Endothelial cell of hepatic sinusoid (primary cell): ENCODE measurements around the gene FOXJ3.
"Not testable (repeated sequence)": the region's sequence is repeated elsewhere in the genome, so short reads cannot be mapped to it uniquely, and the experiment has no call there.

Experiments
- in situ Hi-C: cut with HindIII; loops from 2 replicates; pipeline ENCODE4 v1.10.0; 2017; ENCODE audit warnings: low sequenced_read_pairs

The FOXJ3 gene

DNA sequence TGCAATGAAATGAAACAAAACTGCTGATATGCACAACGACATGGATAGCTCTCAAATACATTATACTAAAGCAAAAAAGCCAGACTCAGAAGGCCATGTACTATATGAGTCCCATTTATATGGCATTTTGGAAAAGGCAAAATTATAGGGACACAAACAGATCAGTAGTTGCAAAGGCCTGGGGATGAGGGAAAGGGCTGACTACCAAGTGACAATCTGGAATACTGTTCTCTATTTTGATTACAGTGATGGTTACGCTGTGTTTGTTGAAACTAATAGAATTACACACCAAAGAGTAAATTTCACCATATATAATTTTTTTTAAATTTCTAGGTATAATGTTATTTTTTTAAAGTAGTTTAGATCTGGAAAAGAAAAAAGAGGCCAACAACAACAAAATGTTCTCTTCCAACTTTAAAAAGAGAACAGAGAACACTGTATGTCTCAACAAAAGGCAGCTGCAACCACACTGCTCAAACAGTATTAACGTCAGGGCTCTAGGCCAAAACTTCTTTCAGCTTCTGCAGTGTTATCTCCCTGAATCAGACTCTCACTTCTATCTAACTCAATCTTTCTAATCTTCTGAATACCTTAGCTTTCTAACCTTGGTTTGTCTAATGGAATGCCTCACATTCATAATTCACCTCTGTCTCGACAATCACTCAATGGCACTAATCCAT lies 75.8 kb downstream of the FOXJ3 start:
- in situ Hi-C loops: no loop called here

DNA sequence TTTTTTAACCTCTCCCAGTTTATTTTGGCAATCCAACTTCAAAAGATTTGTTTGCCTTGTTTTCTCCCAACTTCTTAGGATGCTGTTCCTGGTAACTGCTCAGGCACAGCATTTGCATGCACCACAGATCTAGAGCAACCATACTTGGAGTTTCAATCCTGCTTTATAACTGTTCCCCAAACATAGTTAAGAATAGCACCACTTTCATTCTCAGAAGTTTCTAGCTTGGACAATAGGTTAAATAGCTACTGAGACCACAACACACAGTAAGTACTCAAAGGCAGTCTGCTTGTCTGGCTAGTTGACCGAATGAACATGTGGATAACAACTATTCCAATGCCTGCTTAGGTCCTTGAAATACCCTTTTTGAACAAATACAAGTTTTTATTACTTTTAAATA lies 76.8 kb downstream of the FOXJ3 start:
- in situ Hi-C loops: no loop called here

DNA sequence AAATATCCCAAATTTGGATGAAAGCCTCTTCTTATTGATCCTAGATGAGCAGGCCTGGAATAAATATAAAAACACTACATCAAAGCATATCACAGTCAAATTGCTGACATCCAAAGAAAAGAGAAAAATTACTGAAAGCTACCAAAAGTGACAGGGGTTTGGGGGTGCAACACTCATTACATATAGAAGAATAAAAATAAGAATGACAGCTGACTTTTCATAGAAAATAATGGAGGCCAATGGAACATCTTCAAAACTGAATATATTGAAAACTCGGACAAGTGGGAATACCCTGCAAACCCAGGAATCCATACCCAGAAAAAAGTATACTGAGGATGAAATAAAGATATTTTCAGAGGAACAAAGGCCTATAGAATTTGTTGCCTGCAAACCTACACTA lies 84.0 kb downstream of the FOXJ3 start:
- in situ Hi-C loops: no loop called here

DNA sequence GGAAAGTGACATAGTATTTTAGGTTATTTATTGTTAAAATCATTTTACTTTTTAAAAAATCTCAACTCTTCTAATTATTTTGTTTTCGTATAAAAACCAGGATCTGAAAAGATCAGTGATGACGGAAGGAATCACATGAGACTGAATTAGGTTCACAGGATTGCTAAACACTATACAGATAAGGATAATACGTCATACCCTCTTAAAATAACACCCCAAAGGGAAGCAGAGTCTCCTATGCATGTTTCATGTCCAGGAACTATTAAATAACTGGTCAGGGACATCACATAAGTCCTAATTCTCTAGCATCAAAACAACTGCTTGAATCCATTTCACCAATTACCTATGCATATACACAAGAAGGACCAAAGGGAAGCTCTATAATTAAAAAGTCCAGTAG lies 84.9 kb downstream of the FOXJ3 start:
- in situ Hi-C loops: no loop called here

DNA sequence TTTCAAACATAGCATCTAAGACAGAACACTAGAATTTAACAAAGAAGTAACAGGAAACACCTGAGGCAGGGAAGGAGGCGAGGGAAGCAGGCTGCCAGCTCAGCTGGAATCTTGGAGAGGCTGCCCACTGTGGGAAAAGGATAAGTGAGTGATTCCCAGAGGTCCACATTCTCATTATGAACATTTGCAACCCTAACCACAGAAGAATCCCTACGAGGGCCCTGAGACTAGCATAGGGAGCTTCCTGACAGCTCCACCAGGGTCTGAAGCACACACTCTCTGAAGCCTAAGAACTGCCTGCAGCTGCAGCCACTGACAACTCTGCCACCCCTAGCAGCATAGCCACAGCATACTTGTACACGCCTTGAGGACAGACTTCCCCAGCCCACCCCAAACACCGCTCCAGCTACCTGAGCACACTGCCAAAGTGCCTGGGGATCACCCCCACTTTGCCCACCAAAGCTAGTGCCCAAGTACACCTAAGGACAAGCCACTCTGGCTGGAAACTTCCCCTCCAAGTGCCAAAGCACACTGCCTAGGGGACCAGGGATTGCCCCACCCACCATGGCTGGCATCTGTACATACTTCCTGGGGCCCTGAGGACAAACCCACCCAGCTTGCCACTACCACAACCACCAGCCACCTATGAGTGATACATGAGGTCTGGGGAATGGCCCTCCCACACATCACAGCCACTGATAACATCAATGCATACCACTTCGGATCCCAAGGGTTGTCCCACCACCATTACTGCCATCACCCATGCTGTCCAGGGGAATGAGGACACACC lies 93.9 kb downstream of the FOXJ3 start:
- in situ Hi-C loops: no loop called here

DNA sequence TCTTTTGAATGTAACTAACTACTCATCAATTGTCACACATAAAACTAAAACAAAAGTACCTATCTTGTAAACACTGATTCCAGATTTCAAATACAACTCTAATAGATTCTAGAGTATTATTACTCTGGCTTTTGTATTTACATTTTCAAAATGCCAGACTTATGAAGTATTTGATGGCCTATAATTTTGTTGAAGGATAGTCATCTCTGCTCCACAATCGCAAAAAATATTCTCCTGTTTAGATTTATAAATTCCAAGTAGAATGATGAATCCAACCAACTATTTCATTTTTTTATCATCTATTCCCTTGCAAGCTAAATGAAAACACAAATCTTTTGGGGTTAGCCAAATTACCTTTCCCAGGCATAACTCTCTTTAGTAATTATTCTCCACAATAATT lies 95.5 kb downstream of the FOXJ3 start:
- in situ Hi-C loops: no loop called here

- in situ Hi-C loops: no loop called here
Observed at GRCh38 chr1:42239041-42239440, 96.0 kb downstream of the FOXJ3 start.

- in situ Hi-C loops: no loop called here
Observed at GRCh38 chr1:42231253-42231652, 103.8 kb downstream of the FOXJ3 start.

DNA sequence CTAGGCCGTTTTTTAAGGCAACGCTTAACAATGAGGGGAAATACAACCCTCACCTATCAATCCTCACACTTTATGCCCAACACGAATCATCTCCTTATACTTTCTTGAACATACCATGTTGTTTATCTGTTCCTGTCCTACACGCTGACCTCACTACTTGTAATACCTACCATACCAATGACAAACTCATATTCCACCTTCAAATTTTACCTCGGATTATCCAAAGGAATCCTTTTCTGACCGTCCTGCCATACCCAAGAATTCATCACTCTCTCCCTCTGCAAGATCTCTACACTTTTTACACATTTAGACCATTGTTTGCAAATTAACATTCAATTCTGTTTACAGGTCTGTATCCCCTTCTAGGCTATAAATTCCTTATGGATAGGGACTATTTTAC lies 106.1 kb downstream of the FOXJ3 start:
- in situ Hi-C loops: no loop called here

DNA sequence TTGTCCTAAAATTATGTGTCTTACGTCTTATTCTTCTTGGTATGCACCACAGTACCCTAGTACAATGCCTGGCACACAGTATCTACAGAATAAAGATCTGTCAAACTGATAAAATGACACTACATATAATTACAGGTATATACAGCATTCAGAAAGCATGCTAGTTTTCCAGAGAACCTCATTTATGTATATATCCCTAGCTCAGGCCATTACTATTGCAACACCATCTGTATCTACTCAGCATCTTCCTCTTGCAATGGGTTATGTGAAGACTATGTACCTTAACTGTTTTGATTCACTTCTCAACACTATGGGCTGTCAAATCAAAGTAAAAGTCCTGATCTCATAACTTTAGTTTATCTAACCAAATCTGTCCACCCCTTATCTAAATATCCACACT lies 112.0 kb downstream of the FOXJ3 start:
- in situ Hi-C loops: no loop called here

- in situ Hi-C loops: no loop called here
Observed at GRCh38 chr1:42221952-42222606, 113.0 kb downstream of the FOXJ3 start.

DNA sequence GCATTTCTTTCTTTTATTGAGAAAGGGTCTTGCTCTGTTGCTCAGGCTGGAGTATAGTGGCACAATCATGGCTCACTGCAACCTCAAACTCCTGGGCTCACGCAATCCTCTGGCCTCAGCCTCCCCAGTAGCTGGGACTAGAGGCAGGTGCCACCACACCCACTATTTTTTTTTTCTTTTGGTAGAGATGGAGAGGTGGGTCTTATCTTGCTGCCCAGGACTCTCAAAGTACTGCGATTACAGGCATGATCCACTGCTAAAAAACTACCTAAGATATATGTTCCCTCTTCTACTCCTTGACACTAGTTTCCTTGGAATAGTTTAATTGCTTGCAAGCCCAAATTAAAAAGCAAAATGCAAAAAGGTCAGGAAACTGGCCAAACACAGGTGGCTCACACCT lies 113.6 kb downstream of the FOXJ3 start:
- in situ Hi-C loops: no loop called here

GRCh38 chr1:42219627-42220026 lies 115.4 kb downstream of the FOXJ3 start:
- in situ Hi-C loops: no loop called here

- in situ Hi-C loops: loop anchor here (5.0 kb wide), 1 partner anchor 63 kb away; no protein-coding TSS in a partner anchor
Observed at GRCh38 chr1:42214447-42214871, 120.6 kb downstream of the FOXJ3 start.

GRCh38 chr1:42211224-42211623 lies 123.8 kb downstream of the FOXJ3 start:
- in situ Hi-C loops: loop anchor here (5.0 kb wide), 1 partner anchor 66 kb away; no protein-coding TSS in a partner anchor

DNA sequence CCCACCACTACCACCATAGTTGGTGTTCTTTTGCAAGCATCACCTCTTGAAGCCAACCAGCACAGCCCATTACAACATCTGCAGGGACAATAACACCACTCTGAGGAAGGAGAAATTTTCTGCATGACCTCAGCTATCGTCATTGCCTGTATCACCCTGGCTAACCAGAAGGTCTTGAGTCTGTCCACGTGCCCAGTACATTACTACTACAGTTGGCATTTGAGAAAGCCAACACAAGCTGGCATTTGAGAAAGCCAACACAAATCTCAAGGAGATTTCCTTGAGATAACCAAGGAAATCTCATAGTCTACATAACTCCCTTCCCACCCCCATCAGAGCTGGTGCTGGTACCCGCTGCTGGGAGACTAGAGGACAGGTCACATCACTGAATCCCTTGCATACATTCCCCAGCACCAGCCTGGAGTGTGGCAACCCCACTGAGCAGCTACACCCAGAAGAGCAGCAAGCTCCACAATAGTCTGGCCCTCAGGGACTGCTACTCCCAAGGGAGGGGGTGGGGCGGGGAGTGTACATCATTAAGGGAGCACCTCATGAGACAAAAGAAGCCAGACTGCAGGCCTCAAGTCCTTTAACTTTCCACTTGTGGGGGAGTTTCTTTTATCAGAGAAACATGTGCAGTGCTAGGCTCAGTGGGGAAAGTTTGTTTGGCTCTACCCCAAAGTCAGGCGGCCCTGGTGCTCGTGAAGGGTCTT lies 124.5 kb downstream of the FOXJ3 start:
- in situ Hi-C loops: loop anchor here (5.0 kb wide), 1 partner anchor 67 kb away; no protein-coding TSS in a partner anchor

- in situ Hi-C loops: loop anchor here (5.0 kb wide), 1 partner anchor 68 kb away; no protein-coding TSS in a partner anchor
Observed at GRCh38 chr1:42209526-42210251, 125.3 kb downstream of the FOXJ3 start.

GRCh38 chr1:42206930-42207329 lies 128.1 kb downstream of the FOXJ3 start:
- in situ Hi-C loops: not testable (repeated sequence)

DNA sequence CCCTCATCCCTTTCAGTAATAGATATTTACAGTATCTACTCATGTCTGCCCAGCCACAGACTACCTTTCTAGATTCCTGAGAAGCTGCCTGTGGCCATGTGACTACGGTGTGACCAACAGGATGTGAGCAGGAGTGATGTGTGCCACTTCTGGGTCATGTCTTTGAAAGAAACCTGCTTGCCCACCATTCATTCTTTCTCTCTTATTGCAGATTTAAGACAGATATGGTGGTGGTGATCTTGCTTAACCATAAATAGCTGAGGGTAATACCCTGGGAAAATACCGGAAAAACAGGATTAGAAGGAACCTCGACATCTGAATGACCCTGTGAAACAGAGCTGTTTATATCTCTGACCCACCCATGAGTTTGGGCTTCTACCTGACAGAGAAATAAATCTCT lies 128.9 kb downstream of the FOXJ3 start:
- in situ Hi-C loops: no loop called here

- in situ Hi-C loops: no loop called here
Observed at GRCh38 chr1:42201986-42202385, 133.0 kb downstream of the FOXJ3 start.
